A549 (cell line): Measurements from ENCODE around the gene PRSS8.

Source experiments
- BHLHE40 ChIP-seq: IDR thresholded peaks from 2 replicates; pipeline ENCODE4 v1.6.1; 2012; ENCODE audit warnings: low read depth, low read length, inconsistent platforms
- CEBPB ChIP-seq, 2 experiments: fragments of >200 bp in 1 of 2; sonication (Bioruptor Twin) in 1 of 2; formaldehyde crosslinking in 1 of 2; IDR thresholded peaks; 2 replicates each; pipeline ENCODE4 v1.6.1; 2012 to 2016
- CTCF ChIP-seq: fragments of >200 bp; sonication (Bioruptor Twin); formaldehyde crosslinking; IDR thresholded peaks from 3 replicates; pipeline ENCODE4 v1.5.1; 2016
- EP300 ChIP-seq, 2 experiments: fragments of >200 bp; sonication (Bioruptor Twin); formaldehyde crosslinking; IDR thresholded peaks; 2 replicates in 1 of 2; 3 replicates in 1 of 2; pipeline ENCODE4 v1.6.1; 2016 to 2017
- HOXB5 ChIP-seq: fragments of 250-450 bp; sonication (Bioruptor Pico); IDR thresholded peaks from 2 replicates; pipeline ENCODE4 v1.5.0; 2020; ENCODE audit warnings: mild to moderate bottlenecking, moderate library complexity
- MAFK ChIP-seq: fragments of 450-650 bp; IDR thresholded peaks from 2 replicates; pipeline ENCODE4 v1.6.1; 2014; ENCODE audit not compliant: partially characterized antibody
- MAX ChIP-seq: IDR thresholded peaks from 2 replicates; pipeline ENCODE4 v1.6.1; 2012
- PBX3 ChIP-seq: IDR thresholded peaks from 2 replicates; pipeline ENCODE4 v1.6.1; 2012
- POLR2A ChIP-seq: IDR thresholded peaks from 2 replicates; pipeline ENCODE4 v1.6.1; 2012; ENCODE audit warnings: mild to moderate bottlenecking, low read length
- RAD21 ChIP-seq, 2 experiments: fragments of >200 bp in 1 of 2; sonication (Bioruptor Twin) in 1 of 2; formaldehyde crosslinking in 1 of 2; IDR thresholded peaks in 1 of 2; conservative IDR thresholded peaks in 1 of 2; 2 replicates in 1 of 2; 3 replicates in 1 of 2; pipeline ENCODE4 v1.6.1; 2012 to 2018; ENCODE audit warnings: inconsistent platforms in 1 of 2
- RCOR1 ChIP-seq: fragments of 150-350 bp; IDR thresholded peaks from 2 replicates; pipeline ENCODE4 v1.6.1; 2014; ENCODE audit warnings: antibody characterized with exemption, low read length, low read depth
- REST ChIP-seq: fragments of 200-600 bp; sonication (generic); IDR thresholded peaks from 2 replicates; pipeline ENCODE4 v1.6.1; 2016; ENCODE audit warnings: antibody characterized with exemption, mild to moderate bottlenecking, moderate library complexity
- RFX5 ChIP-seq: fragments of 450-650 bp; IDR thresholded peaks from 2 replicates; pipeline ENCODE4 v1.7.1; 2014; ENCODE audit warnings: antibody characterized with exemption, mild to moderate bottlenecking, moderate library complexity
- SMC3 ChIP-seq: fragments of >200 bp; sonication (Bioruptor Twin); formaldehyde crosslinking; IDR thresholded peaks from 3 replicates; pipeline ENCODE4 v1.6.1; 2018; ENCODE audit warnings: inconsistent platforms

- no peak for TF ChIP-seq RCOR1
- TF ChIP-seq SMC3 = no peak
- no peak for TF ChIP-seq EP300 (IDR thresholded peaks at IDR 0.05)
- no peak for TF ChIP-seq CEBPB (IDR thresholded peaks at IDR 0.05)
- no peak for TF ChIP-seq MAFK
- no peak for TF ChIP-seq POLR2A
- no peak for TF ChIP-seq MAX
- no peak for TF ChIP-seq RAD21 (conservative IDR thresholded peaks at IDR 0.05 in 1 of 2, IDR thresholded peaks at IDR 0.05 in 1 of 2)
- TF ChIP-seq HOXB5 = no peak
- TF ChIP-seq REST = no peak
- no peak for TF ChIP-seq CTCF
- no peak for TF ChIP-seq BHLHE40
- TF ChIP-seq RFX5 = no peak
- TF ChIP-seq PBX3 = no peak
These were observed 42.3 kb downstream of the PRSS8 start for GRCh38 chr16:31093132-31093703.
